ENCODE measurements around the gene PDZD4. TPM values are rescaled to one million over a fixed set of nuclear protein-coding genes. Genes with fewer than 3 reads are reported as not detected.

The PDZD4 gene
- polyA plus RNA-seq, 1 donor (not counting 4 experiments of a cell fraction or from before 2014, with no cell fraction given) = 0.05 TPM

DNA sequence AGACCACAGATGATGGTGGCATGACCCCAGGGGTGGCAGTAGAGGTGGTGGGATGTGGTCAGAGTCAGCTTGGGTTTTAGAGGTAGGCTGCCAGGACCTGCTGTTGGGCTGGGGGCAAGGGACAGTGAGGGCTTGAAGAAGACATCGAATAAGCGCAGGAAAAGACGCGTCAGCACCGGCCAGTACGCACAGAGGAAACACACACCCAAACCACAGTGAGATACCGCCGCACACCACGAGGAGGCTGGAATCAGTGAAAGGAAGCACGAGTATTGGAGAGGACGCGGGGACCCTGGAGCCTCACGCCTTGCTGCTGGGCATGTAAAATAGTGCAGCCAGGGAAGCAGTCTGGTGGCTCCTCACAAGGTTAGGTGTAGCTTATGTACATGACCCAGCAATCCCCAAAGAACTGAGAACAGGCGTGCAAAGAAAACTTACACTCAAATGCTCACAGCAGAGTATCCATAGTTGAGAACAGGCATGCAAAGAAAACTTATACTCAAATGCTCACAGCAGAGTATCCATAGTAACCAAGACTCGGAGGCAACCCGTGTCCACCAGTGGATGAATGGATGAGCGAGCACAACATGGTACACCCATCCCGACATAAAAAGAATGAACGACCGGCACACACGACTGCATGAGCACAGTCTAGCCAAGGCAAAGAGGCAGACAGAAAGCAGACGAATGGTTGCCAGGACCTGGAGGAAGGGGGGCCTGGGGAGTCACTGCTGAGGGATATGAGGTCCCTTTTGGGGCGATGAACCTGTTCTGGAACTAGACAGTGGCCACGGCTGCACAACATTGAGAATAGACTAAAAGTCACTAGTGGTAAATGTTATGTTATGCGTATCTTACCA is 13.3 kb downstream of the PDZD4 start:
- Histone ChIP-seq H3K9me3 (ENCODE audit: control insufficient read depth, low read depth, low read length) (no peaks in the 10 kb centered on the region), H3K27ac (ENCODE audit: control insufficient read depth, insufficient read depth, low read length) (no peak overlapping the region), H4K20me1 (ENCODE audit: control insufficient read depth, extremely low read depth, insufficient read depth, low read length) (no peaks in the 10 kb centered on the region), H3K79me2 (ENCODE audit: control insufficient read depth, insufficient read depth, low read length) (no peaks in the 10 kb centered on the region), H3K4me2 (ENCODE audit: control insufficient read depth, extremely low read depth, insufficient read depth, low read depth, low read length) (no peak overlapping the region), H3K27me3 (ENCODE audit: control insufficient read depth, extremely low read depth, insufficient read depth, low read length) (peaks cover 9% of the 10 kb centered on the region), H3K9me1 (ENCODE audit: control insufficient read depth, extremely low read depth, insufficient read depth, low read length) (no peaks in the 10 kb centered on the region), H3K9ac (ENCODE audit: control insufficient read depth, extremely low read depth, insufficient read depth, low read length) (no peak overlapping the region), H3K4me3 (ENCODE audit: control insufficient read depth in 2 of 3, extremely low read depth in 1 of 3, insufficient read depth in 2 of 3, low read depth in 1 of 3, low read length in 3 of 3) (no peak overlapping the region), H3K4me1 (ENCODE audit: control insufficient read depth, extremely low read depth, insufficient read depth, low read length) (no peaks in the 10 kb centered on the region), H2AFZ (ENCODE audit: control insufficient read depth, low read length) (no peak overlapping the region), H3K36me3 (ENCODE audit: control insufficient read depth in 2 of 2, extremely low read depth in 1 of 2, insufficient read depth in 2 of 2, low read length in 2 of 2) (no peaks in the 10 kb centered on the region)
- TF ChIP-seq EZH2 (IDR thresholded peaks at IDR 0.05; ENCODE audit: low read length) = no peak
- TF ChIP-seq, protein P1, sequence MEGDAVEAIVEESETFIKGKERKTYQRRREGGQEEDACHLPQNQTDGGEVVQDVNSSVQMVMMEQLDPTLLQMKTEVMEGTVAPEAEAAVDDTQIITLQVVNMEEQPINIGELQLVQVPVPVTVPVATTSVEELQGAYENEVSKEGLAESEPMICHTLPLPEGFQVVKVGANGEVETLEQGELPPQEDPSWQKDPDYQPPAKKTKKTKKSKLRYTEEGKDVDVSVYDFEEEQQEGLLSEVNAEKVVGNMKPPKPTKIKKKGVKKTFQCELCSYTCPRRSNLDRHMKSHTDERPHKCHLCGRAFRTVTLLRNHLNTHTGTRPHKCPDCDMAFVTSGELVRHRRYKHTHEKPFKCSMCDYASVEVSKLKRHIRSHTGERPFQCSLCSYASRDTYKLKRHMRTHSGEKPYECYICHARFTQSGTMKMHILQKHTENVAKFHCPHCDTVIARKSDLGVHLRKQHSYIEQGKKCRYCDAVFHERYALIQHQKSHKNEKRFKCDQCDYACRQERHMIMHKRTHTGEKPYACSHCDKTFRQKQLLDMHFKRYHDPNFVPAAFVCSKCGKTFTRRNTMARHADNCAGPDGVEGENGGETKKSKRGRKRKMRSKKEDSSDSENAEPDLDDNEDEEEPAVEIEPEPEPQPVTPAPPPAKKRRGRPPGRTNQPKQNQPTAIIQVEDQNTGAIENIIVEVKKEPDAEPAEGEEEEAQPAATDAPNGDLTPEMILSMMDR (optimal IDR thresholded peaks at IDR 0.05 in 1 of 3, IDR thresholded peaks at IDR 0.05 in 1 of 3, conservative IDR thresholded peaks at IDR 0.05 in 1 of 3; ENCODE audit: extremely low read depth in 1 of 3, insufficient read depth in 2 of 3, low read length in 3 of 3) = no peak
- DNase-seq (ENCODE audit: low read depth, low spot score) = no peak
- no peak for FAIRE-seq
- dilution Hi-C loops (cut with MboI; ENCODE audit: extremely low pct_ligation_motif_present, low sequenced_read_pairs) = no loop called here

DNA sequence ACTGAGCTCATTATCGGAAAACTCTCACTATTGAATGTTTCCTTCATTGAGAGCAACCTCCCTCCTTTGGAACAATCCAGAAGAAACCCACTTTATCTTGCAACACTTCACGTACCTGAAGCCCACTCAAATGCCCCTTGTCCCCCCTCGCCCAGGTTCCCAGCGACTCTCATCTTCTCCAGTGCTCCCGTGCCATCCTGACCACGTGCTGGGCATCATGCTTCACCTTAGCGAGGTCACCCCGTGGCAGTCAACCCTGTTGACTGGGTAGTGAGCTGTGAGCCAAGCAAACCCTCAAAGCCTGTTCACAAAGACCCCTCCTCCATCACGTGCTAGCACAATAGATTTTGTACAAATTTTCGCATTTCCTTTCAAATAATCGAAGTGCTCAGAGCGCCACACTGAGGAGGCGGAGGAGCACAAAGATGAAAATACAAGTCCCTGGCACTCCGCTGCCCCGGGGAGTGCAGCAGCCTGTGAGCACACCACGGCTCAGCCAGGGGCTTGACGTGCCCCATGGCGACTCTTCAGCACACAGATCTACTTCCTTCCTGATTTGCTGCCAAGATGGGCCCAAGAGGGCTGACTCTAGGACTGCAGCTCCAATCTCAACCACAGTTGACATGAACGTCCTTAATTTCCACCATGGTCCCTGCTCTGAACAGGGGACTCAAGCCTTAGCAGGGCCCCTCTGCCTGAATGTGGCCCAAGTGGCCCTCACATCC is 15.6 kb downstream of the PDZD4 start:
- no peak overlapping the region for H3K4me3 ChIP-seq (ENCODE audit: control insufficient read depth in 2 of 3, extremely low read depth in 1 of 3, insufficient read depth in 2 of 3, low read depth in 1 of 3, low read length in 3 of 3)
- no peak for TF ChIP-seq EZH2 (IDR thresholded peaks at IDR 0.05; ENCODE audit: low read length)
- TF ChIP-seq, protein P1 (optimal IDR thresholded peaks at IDR 0.05 in 1 of 3, IDR thresholded peaks at IDR 0.05 in 1 of 3, conservative IDR thresholded peaks at IDR 0.05 in 1 of 3; ENCODE audit: extremely low read depth in 1 of 3, insufficient read depth in 2 of 3, low read length in 3 of 3) = no peak
- H3K4me1 ChIP-seq (ENCODE audit: control insufficient read depth, extremely low read depth, insufficient read depth, low read length) = no peaks in the 10 kb centered on the region
- no peaks in the 10 kb centered on the region for H3K9me1 ChIP-seq (ENCODE audit: control insufficient read depth, extremely low read depth, insufficient read depth, low read length)
- no peaks in the 10 kb centered on the region for H4K20me1 ChIP-seq (ENCODE audit: control insufficient read depth, extremely low read depth, insufficient read depth, low read length)
- H2AFZ ChIP-seq (ENCODE audit: control insufficient read depth, low read length) = no peak overlapping the region
- FAIRE-seq = no peak
- no peaks in the 10 kb centered on the region for H3K9me3 ChIP-seq (ENCODE audit: control insufficient read depth, low read depth, low read length)
- H3K4me2 ChIP-seq (ENCODE audit: control insufficient read depth, extremely low read depth, insufficient read depth, low read depth, low read length) = no peak overlapping the region
- H3K9ac ChIP-seq (ENCODE audit: control insufficient read depth, extremely low read depth, insufficient read depth, low read length) = no peak overlapping the region
- peaks cover 8% of the 10 kb centered on the region for H3K27me3 ChIP-seq (ENCODE audit: control insufficient read depth, extremely low read depth, insufficient read depth, low read length)
- H3K79me2 ChIP-seq (ENCODE audit: control insufficient read depth, insufficient read depth, low read length) = no peaks in the 10 kb centered on the region
- no peak overlapping the region for H3K27ac ChIP-seq (ENCODE audit: control insufficient read depth, insufficient read depth, low read length)
- H3K36me3 ChIP-seq (ENCODE audit: control insufficient read depth in 2 of 2, extremely low read depth in 1 of 2, insufficient read depth in 2 of 2, low read length in 2 of 2) = no peaks in the 10 kb centered on the region
- no peak for DNase-seq (ENCODE audit: low read depth, low spot score)
- dilution Hi-C loops (cut with MboI; ENCODE audit: extremely low pct_ligation_motif_present, low sequenced_read_pairs) = no loop called here

Data from keratinocyte (primary cell).